ENCODE data around the gene TMEM108.

- no peak for TF ChIP-seq CTCF (IDR thresholded peaks at IDR 0.05)
- no peak for TF ChIP-seq POLR2A (IDR thresholded peaks at IDR 0.05)
Measured at GRCh38 chr3:133374708-133375402, 336.7 kb downstream of the TMEM108 start.
